HG03520 (cell line): Measurements from ENCODE around the gene GDF15.
"Not testable (repeated sequence)": the region's sequence is repeated elsewhere in the genome, so short reads cannot be mapped to it uniquely, and the experiment has no call there.

Experiments
- ATAC-seq: cut with Tn5 transposase; IDR thresholded peaks from one replicate; pipeline ENCODE4 v1.9.1; 2021; ENCODE audit warnings: mild to moderate bottlenecking, moderate library complexity; ENCODE audit not compliant: unreplicated experiment

The GDF15 gene

GRCh38 chr19:18390065-18390907 lies 4.3 kb downstream of the GDF15 start:
- no peak for ATAC-seq

DNA sequence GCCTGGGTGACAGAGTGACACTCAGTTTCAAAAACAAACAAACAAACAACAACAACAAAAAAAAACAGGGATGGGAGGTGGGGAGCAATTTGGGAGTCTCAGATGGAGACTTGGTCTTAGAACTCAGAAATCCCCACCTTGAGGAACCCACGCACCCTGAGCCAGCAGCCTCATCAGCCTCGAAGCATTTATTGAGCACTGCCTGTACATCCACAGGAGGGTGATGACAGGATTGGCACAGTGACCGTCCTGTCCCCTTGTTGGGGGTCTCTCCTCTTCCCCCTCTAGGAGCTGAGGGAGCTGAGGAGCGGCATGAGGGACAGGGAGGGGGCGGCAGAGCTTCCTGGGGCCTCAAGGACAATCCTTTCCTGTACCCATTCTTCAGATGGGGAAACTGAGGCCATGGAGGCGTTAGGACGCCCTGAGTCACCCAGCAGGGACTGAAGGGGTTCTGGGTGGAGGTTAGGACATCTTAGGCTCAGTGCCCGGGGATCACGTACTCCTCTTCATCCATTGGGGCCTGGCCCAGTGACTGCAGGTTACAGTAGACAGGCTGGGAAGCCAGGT lies 5.6 kb downstream of the GDF15 start:
- ATAC-seq, result no peak

GRCh38 chr19:18392417-18392816 lies 6.5 kb downstream of the GDF15 start:
- ATAC-seq, result no peak

DNA sequence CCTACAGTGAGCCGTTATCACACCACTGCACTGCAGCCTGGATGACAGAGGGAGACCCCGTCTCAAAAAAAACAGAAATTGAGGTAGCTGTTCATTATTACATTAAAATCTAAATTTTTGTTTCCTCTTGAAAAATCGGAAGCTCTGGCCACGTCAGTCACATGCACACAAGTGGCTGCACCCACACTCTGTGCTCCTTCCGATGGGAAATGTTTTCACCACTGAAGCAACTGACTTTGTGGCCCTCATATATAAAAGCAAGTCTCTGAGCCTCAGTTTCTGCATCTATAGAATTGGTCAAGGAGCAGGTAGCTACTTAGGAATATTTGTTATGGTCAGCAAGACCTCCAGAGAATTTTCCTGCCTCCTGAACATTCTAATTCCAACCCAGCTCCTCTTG lies 7.0 kb downstream of the GDF15 start:
- no peak for ATAC-seq

GRCh38 chr19:18393836-18394235 lies 7.9 kb downstream of the GDF15 start:
- no peak for ATAC-seq

- ATAC-seq, result no peak
These were observed 10.7 kb downstream of the GDF15 start for GRCh38 chr19:18396471-18397241.

GRCh38 chr19:18397242-18398202 lies 11.6 kb downstream of the GDF15 start, which contains the start of gene LRRC25:
LRRC25 (minus strand) TSS chr19:18397622; CDS start chr19:18396963, 659 bp downstream.
- ATAC-seq, result no peak

GRCh38 chr19:18399008-18399407 lies 13.1 kb downstream of the GDF15 start:
- ATAC-seq, result no peak

- no peak for ATAC-seq
These were observed 15.7 kb downstream of the GDF15 start for GRCh38 chr19:18401580-18402112.

DNA sequence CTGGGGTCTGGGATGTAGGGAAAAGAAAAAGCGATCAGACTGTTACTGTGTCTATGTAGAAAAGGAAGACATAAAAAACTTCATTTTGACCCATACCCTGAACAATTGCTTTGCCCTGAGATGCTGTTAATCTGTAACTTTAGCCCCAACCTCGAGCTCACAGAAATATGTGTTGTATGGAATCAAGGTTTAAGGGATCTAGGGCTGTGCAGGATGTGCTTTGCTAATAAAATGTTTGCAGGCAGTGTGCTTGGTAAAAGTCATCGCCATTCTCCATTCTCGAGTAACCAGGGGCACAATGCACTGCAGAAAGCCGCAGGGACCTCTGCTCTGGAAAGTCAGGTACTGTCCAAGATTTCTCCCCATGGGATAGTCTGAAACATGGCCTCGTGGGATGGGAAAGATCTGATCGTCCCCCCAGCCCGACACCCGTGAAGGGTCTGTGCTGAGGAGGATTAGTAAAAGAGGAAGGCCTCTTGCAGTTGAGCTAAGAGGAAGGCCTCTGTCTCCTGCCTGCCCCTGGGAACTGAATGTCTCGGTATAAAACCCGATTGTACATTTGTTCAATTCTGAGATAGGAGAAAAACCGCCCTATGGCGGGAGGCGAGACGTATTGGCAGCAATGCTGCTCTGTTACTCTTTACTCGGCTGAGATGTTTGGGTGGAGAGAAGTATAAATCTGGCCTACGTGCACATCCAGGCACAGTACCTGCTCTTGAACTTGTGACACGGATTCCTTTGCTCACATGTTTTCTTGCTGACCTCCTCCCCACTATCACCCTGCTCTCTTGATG lies 16.7 kb downstream of the GDF15 start:
- not testable (repeated sequence) for ATAC-seq

DNA sequence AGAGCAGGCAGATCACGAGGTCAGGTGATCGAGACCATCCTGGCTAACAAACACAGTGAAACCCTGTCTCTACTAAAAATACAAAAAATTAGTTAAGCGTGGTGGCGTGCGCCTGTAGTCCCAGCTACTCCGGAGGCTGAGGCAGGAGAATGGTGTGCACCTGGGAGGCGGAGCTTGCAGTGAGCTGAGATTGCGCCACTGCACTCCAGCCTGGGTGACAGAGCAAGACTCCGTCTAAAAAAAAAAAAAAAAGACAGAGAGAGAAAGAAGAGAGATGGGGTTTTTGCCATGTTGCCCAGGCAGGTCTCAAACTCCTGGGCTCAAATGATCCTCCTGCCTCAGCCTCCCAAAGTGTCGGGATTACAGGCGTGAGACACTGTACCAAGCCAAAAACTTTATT lies 19.8 kb downstream of the GDF15 start:
- ATAC-seq, result not testable (repeated sequence)

DNA sequence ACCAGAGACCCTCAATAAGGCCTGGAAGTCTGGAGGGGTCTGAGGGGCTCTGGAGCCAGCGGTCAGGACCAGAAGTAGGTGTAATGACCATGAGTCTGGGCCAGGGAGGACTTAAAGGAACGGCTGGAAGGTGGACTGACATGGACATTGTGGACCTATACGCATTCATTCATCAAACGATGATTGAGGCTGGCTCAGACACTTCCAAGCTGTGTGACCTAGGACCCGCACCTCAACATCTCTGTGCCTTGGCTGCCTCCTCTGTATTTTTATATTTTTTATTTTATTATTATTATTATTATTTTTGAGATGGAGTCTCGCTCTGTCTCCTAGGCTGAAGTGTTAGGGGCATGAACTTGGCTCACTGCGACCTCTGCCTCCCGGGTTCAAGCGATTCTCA lies 20.8 kb downstream of the GDF15 start:
- no peak for ATAC-seq

- no peak for ATAC-seq
These were observed 22.1 kb downstream of the GDF15 start for GRCh38 chr19:18408053-18408476.

DNA sequence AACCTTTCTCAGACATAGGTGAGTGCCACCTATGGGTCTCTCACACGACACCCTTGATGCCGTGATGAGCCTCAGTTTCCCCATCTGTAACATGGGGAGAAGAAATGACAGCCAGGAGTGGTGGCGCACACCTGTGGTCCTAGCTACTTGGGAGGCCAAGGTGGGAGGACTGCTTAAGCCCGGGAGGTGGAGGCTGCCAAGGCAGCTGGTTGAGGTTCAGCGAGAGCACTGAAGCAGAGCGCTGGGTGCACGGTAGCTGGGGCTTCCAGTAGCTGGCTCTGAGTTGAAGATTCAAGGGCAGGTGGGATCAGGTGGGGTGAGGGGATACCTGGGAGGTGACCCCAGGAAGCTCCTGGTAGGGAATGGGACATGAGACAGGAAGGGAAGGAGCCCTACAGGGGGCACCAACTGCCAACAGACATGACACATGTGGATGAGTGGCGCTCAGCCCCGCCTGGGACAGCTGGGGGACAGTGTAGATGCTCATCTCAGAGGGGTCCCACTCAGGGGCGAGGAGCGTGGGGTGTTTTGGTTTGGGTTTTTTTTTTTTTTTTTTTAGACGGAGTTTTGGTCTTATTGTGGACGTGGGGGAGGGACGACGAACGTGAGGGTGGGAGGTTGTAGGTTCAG lies 26.8 kb downstream of the GDF15 start:
- ATAC-seq, result no peak

DNA sequence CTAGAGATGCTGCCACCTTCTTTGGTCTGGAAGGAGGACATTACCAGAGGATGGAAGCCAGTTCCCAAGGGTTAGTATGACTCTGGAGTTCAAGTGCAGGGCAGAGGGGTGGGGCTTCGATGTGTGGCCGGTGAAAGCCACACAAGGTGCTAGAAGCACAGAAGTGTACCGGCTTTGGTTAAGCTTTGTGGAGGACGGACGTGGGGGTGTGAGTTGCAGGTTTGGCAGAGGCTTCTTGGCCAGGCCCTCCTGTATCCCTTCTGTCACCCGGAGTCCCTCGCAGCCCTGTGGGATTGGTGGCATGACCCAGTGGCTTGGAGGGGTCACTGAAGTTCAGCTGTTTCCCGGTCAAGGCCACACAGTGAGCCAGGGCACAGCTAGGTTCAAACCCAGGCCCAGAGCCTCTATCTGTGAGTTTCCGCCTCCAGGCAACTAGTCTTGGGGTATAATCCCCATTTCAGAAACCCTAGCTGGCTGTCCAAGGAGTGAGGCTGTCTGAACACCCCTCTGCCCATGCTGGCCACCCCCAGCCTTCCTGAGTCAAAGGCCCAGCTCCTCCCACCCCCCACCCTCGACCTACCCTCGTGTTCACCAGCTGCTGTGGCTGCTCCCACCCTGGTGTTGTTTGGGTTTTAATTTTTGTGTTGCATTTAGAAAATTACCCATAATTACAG lies 28.7 kb downstream of the GDF15 start:
- ATAC-seq, result no peak

DNA sequence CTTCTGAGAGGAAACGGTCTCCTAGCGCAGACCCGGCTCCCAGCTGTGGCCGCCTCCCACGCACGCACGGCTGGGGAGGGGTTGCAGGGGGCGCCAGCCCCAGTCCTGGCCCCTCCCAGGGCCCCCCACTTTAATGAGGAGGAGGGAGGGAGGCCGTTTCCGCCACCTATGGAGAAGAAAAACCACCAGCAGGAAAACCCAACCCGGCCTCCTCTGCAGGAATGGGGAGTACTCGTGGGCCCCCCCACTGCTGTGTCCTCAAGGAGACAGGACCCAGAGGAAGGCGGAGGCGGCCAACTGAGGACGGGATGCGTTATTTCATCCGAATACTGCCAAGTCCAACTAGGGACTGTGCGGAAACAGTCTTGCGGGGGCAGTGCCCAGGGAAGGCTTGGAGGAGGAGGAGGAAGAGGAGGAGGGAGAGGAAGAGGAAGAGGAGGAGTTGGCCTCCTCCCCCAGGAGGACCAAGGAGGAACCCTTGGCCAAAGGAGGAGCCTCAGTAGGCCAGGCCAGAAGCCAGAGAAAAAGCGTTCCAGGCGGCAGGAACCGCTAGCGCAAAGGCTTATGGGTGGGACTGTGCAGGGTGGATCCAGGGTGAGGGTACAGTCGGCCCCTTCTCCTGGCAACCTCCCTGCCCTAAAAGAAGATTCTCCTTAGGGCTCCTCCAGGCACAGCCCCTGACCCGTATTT lies 29.4 kb downstream of the GDF15 start:
- ATAC-seq, result no peak

DNA sequence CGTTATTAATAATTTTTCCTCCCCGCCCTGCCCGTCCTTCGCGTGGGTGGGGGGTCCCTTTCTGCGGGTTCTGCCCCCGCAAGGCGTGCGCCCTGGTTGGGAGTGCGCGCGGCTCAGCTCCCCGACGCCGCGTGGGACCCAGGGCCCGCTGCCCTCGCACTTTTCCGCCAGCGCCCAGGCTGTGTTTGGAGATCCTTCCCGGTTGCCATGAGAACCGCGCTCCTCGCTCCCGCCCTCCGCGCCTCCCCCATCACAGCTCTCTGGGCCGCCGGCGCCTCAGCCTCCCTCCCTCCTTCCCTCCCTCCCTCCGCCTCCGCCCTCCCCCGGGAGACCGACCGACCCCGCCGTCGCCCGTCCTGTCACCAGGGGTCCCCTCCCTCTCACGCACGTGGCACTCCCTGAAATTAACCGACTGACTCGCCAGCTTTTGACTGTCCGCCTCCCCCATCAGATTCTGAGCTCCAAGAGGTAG lies 30.9 kb downstream of the GDF15 start:
- ATAC-seq, result no peak
